IMR-90 (cell line): ENCODE results near the gene ARHGAP24. TPM values are rescaled to one million over a fixed set of nuclear protein-coding genes. Genes with fewer than 3 reads are reported as not detected.

Experiments used
- ATAC-seq: fragments of 200-7000 bp; cut with Tn5 transposase; 2 replicates; pipeline ENCODE4 v1.9.1; 2020; ENCODE audit warnings: low read depth, mild to moderate bottlenecking, moderate library complexity
- BruUV-seq: library from RNA; stranded (reverse); fragments of 400-500 nt; replicated peaks from 2 replicates; lab custom pipeline; 2021; lab: Mats Ljungman, UMichigan
- CTCF ChIA-PET: fragments of 300-600 bp; formaldehyde crosslinking; extraction: SDS; loops from one replicate; lab custom pipeline; 2021; ENCODE audit warnings: antibody characterized with exemption; lab: Yijun Ruan, JAX
- POLR2A ChIA-PET: fragments of 300-600 bp; sonication (Branson Sonifier 250); formaldehyde crosslinking; loops from one replicate; lab custom pipeline; 2022; ENCODE audit warnings: antibody characterized with exemption; ENCODE audit not compliant: unreplicated experiment; lab: Charles Lee
- DNase-seq: peaks from one replicate; pipeline ENCODE4 v3.0.0; 2013
- H2AFZ ChIP-seq: replicated peaks from 2 replicates; pipeline ENCODE3; 2013; ENCODE audit warnings: low read length, mild to moderate bottlenecking; ENCODE audit not compliant: poor library complexity
- H2AK5ac ChIP-seq: 2 replicates; pipeline ENCODE4 v1.6.1; 2013; ENCODE audit warnings: low read depth, low read length, inconsistent platforms
- H2AK9ac ChIP-seq: replicated peaks from 2 replicates; pipeline ENCODE3; 2013; ENCODE audit warnings: mild to moderate bottlenecking, low read depth, low read length, moderate library complexity; ENCODE audit not compliant: poor library complexity
- H2BK120ac ChIP-seq: 2 replicates; pipeline ENCODE4 v1.6.1; 2013; ENCODE audit warnings: low read depth, low read length, inconsistent platforms
- H2BK15ac ChIP-seq: 3 replicates; pipeline ENCODE4 v1.6.1; 2013; ENCODE audit warnings: low read depth, low read length, inconsistent platforms
- H2BK20ac ChIP-seq: 2 replicates; pipeline ENCODE4 v1.6.1; 2013; ENCODE audit warnings: low read depth, mild to moderate bottlenecking, inconsistent platforms, low read length, moderate library complexity
- H2BK5ac ChIP-seq: 2 replicates; pipeline ENCODE4 v1.6.1; 2013; ENCODE audit warnings: mild to moderate bottlenecking, low read depth, low read length, inconsistent platforms; ENCODE audit not compliant: poor library complexity, severe bottlenecking
- H3K14ac ChIP-seq: replicated peaks from 2 replicates; pipeline ENCODE4 v1.6.1; 2013; ENCODE audit warnings: low read depth, low read length, inconsistent platforms
- H3K18ac ChIP-seq: 2 replicates; pipeline ENCODE4 v1.6.1; 2013; ENCODE audit warnings: low read depth, low read length, control low read depth
- H3K23ac ChIP-seq: 2 replicates; pipeline ENCODE4 v1.6.1; 2013; ENCODE audit warnings: low read depth, low read length, inconsistent platforms
- H3K27ac ChIP-seq: 2 replicates; pipeline ENCODE4 v1.5.1; 2013; ENCODE audit warnings: mild to moderate bottlenecking, control low read depth, low read length; ENCODE audit not compliant: insufficient read depth
- H3K27me3 ChIP-seq: 2 replicates; pipeline ENCODE4 v1.6.1; 2013; ENCODE audit warnings: low read length; ENCODE audit not compliant: control insufficient read depth, insufficient read depth
- H3K36me3 ChIP-seq: 2 replicates; pipeline ENCODE4 v1.6.1; 2013; ENCODE audit warnings: low read length, mixed read lengths; ENCODE audit not compliant: control insufficient read depth, insufficient read depth
- H3K4ac ChIP-seq: 2 replicates; pipeline ENCODE4 v1.6.1; 2013; ENCODE audit warnings: low read depth, low read length, inconsistent platforms
- H3K4me1 ChIP-seq: 2 replicates; pipeline ENCODE4 v1.6.1; 2013; ENCODE audit warnings: low read length, mixed read lengths; ENCODE audit not compliant: control insufficient read depth, insufficient read depth
- H3K4me2 ChIP-seq: 2 replicates; pipeline ENCODE4 v1.6.1; 2013; ENCODE audit warnings: low read depth, mild to moderate bottlenecking, control low read depth, low read length, moderate library complexity
- H3K4me3 ChIP-seq: 2 replicates; pipeline ENCODE4 v1.5.1; 2013; ENCODE audit warnings: low read depth, mild to moderate bottlenecking, control low read depth, low read length, moderate library complexity; ENCODE audit not compliant: insufficient read depth
- H3K56ac ChIP-seq: 2 replicates; pipeline ENCODE4 v1.6.1; 2013; ENCODE audit warnings: low read length, inconsistent platforms; ENCODE audit not compliant: insufficient read depth; ENCODE audit errors: extremely low read depth
- H3K79me1 ChIP-seq, 2 experiments: 2 replicates each; pipeline ENCODE4 v1.6.1; 2013; ENCODE audit warnings: low read length in 2 of 2, inconsistent platforms in 1 of 2, low read depth in 1 of 2
- H3K9ac ChIP-seq: 2 replicates; pipeline ENCODE4 v1.6.1; 2013; ENCODE audit warnings: low read depth, low read length, control low read depth
- H3K9me1 ChIP-seq: 2 replicates; pipeline ENCODE4 v1.6.1; 2013; ENCODE audit warnings: low read length, inconsistent platforms; ENCODE audit not compliant: insufficient read depth
- H3K9me3 ChIP-seq: 2 replicates; pipeline ENCODE4 v1.6.1; 2013; ENCODE audit warnings: low read length; ENCODE audit not compliant: control insufficient read depth, insufficient read depth
- H4K20me1 ChIP-seq: 2 replicates; pipeline ENCODE4 v1.6.1; 2013; ENCODE audit warnings: low read length, inconsistent platforms; ENCODE audit not compliant: insufficient read depth
- H4K5ac ChIP-seq: 2 replicates; pipeline ENCODE4 v1.6.1; 2013; ENCODE audit warnings: mild to moderate bottlenecking, low read depth, low read length, control low read depth
- H4K8ac ChIP-seq, 2 experiments: 2 replicates each; pipeline ENCODE4 v1.6.1; 2013; ENCODE audit warnings: low read depth in 2 of 2, low read length in 2 of 2, control low read depth in 1 of 2, inconsistent platforms in 1 of 2
- H4K91ac ChIP-seq: 2 replicates; pipeline ENCODE4 v1.6.1; 2013; ENCODE audit warnings: low read depth, low read length, inconsistent platforms; ENCODE audit not compliant: insufficient read depth
- FOS ChIP-seq: fragments of 150-350 bp; IDR thresholded peaks from 2 replicates; pipeline ENCODE4 v1.6.1; 2016; ENCODE audit warnings: low read depth, low read length
- MAFK ChIP-seq: IDR thresholded peaks from 2 replicates; pipeline ENCODE4 v1.6.1; 2012; ENCODE audit warnings: low read depth, low read length, improper control_type of control experiment
- MXI1 ChIP-seq: IDR thresholded peaks from 2 replicates; pipeline ENCODE4 v1.6.1; 2012; ENCODE audit warnings: low read depth, mild to moderate bottlenecking, low read length, moderate library complexity, borderline replicate concordance
- POLR2A ChIP-seq: IDR thresholded peaks from 2 replicates; pipeline ENCODE4 v1.6.1; 2012; ENCODE audit warnings: mild to moderate bottlenecking, low read depth, low read length
- WGBS, 2 experiments: methylation state at CpG; one replicate each; pipeline versions ENCODE4 v1.1.5 to v1.1.7; 2013; ENCODE audit warnings: missing lambda C conversion rate in 2 of 2; ENCODE audit not compliant: insufficient read length in 1 of 2; ENCODE audit errors: extremely low coverage in 2 of 2; 5-methylcytosine and 5-hydroxymethylcytosine counted together
- dilution Hi-C: fragments of 300-500 bp; cut with HindIII; formaldehyde crosslinking; loops from one replicate; pipeline ENCODE4 v1.14.3; 2018; ENCODE audit warnings: low sequenced_read_pairs; ENCODE audit not compliant: unreplicated experiment
- in situ Hi-C: fragments of 300-500 bp; cut with MboI; formaldehyde crosslinking; loops from 3 replicates; pipeline ENCODE4 v1.14.3; 2019; ENCODE audit warnings: low sequenced_read_pairs, inconsistent platforms, mixed read lengths
- intact Hi-C: fragments of 100-400 bp; cut with micrococcal nuclease; formaldehyde crosslinking; loops from 2 replicates; pipeline ENCODE4 v1.10.0; 2022
- polyA plus RNA-seq, 3 experiments: library from polyadenylated mRNA; depleted of rRNA; stranded (reverse); fragments of >200 nt; gene quantifications; 2 replicates each; pipeline ENCODE4 v1.2.3, GENCODE V29; 2012; ENCODE audit warnings: low replicate concordance in 1 of 3
- total RNA-seq: library from RNA; depleted of rRNA; stranded (reverse); fragments of >200 nt; gene quantifications from 2 replicates; pipeline ENCODE4 v1.2.3, GENCODE V29; 2012

ARHGAP24 gene
- total and polyA plus RNA-seq, 2 of the 4 experiments (the other 2 are of a cell fraction), result 11.9 to 24.0 TPM

DNA sequence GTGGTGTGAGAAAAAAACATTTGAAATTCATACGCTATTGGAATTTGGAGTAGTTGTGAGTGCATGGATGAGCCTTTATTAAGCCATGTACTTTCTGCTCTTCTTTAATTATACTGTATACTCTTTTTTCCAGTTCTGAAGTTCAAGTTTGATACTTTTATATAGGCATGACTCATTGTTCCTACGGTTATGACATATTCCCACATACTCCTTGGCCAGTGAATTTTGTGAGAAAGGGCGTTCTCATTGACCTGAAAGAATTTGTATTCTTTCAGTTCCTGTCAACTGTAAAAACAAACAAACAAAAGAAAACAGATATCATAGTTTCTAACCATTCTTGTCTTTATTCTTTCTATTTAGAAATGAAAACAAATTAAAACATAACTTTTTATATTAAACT is 477.6 kb downstream of the ARHGAP24 start:
- no peak overlapping the region for H3K18ac ChIP-seq
- no peak overlapping the region for H2AK9ac ChIP-seq
- no peak overlapping the region for H2AK5ac ChIP-seq
- no peak overlapping the region for H2BK120ac ChIP-seq
- no peak overlapping the region for H2BK20ac ChIP-seq
- no peak overlapping the region for H3K27ac ChIP-seq
- H2BK5ac ChIP-seq, result no peak overlapping the region
- in situ Hi-C loops, result no loop called here
- H4K8ac ChIP-seq, result no peak overlapping the region
- dilution Hi-C loops, result no loop called here
- no peak overlapping the region for H3K9ac ChIP-seq
- no peak overlapping the region for H2BK15ac ChIP-seq
- H4K5ac ChIP-seq, result no peak overlapping the region
- H3K9me3 ChIP-seq, result no peaks in the 10 kb centered on the region
- no peak overlapping the region for H3K14ac ChIP-seq
- TF ChIP-seq MXI1 (no peak), FOS (peak; percentile 32; the same call in 1 of the 2 replicates), POLR2A (no peak), MAFK (no peak)
- no peaks in the 10 kb centered on the region for H3K27me3 ChIP-seq
- no peak for ATAC-seq
- no TSS peak for BruUV-seq
- H4K91ac ChIP-seq, result no peak overlapping the region
- peaks cover 15 to 24% of the 10 kb centered on the region in 2 experiments; a peak in 3 of 4 replicates for H3K79me1 ChIP-seq
- intact Hi-C loops, result no loop called here
- no CpG with 5 or more reads among the region's 3 CpGs for WGBS, 2 experiments
- H3K4me2 ChIP-seq, result no peak overlapping the region
- ChIA-PET POLR2A (no interaction called here), CTCF (interaction anchor here (0.6 kb wide), 1 partner anchor 15 kb away, joined by 3 read pairs; no protein-coding TSS in a partner anchor)
- no peak overlapping the region for H2AFZ ChIP-seq
- no peaks in the 10 kb centered on the region; the same call in 1 of the 2 replicates for H4K20me1 ChIP-seq
- H3K9me1 ChIP-seq, result no peaks in the 10 kb centered on the region
- no peak overlapping the region for H3K23ac ChIP-seq
- no peaks in the 10 kb centered on the region for H3K36me3 ChIP-seq
- 0 out of 2 replicates have a peak, but pooled peaks cover 2% of the 10 kb centered on the region for H3K4me1 ChIP-seq
- no peak overlapping the region for H3K4ac ChIP-seq
- no peak overlapping the region for H3K56ac ChIP-seq
- peak; percentile 58 for DNase-seq
- H3K4me3 ChIP-seq, result no peak overlapping the region
